Liver (tissue), 9 donors: ENCODE measurements around the gene TRIM65. TPM values are rescaled to one million over a fixed set of nuclear protein-coding genes. Genes with fewer than 3 reads are reported as not detected.

Experiments used
- DNase-seq: peaks from one replicate; pipeline ENCODE4 v3.0.0-alpha.2; 2017; ENCODE audit warnings: low spot score
- H3K27ac ChIP-seq, 2 donors: one replicate each; pipeline ENCODE4 v1.7.0; 2013; ENCODE audit warnings: inconsistent platforms in 2 of 2, low read length in 2 of 2, control low read depth in 1 of 2, low read depth in 1 of 2, mild to moderate bottlenecking in 1 of 2
- H3K27me3 ChIP-seq, 4 donors: one replicate each; pipeline versions ENCODE4 v1.6.1 to v1.7.0; 2013; ENCODE audit warnings: low read length in 3 of 4, inconsistent platforms in 1 of 4, mild to moderate bottlenecking in 1 of 4, moderate library complexity in 1 of 4; ENCODE audit not compliant: control insufficient read depth in 4 of 4, insufficient read depth in 4 of 4
- H3K36me3 ChIP-seq, 4 donors: one replicate each; pipeline versions ENCODE4 v1.6.1 to v1.7.0; 2013; ENCODE audit warnings: low read length in 3 of 4, mild to moderate bottlenecking in 3 of 4, low read depth in 1 of 4, moderate library complexity in 1 of 4; ENCODE audit not compliant: control insufficient read depth in 4 of 4, insufficient read depth in 3 of 4
- H3K4me1 ChIP-seq, 4 donors: one replicate each; pipeline versions ENCODE4 v1.6.1 to v1.7.0; 2013; ENCODE audit warnings: low read length in 3 of 4, mild to moderate bottlenecking in 3 of 4, moderate library complexity in 1 of 4; ENCODE audit not compliant: control insufficient read depth in 4 of 4, insufficient read depth in 4 of 4
- H3K4me3 ChIP-seq, 3 donors: one replicate each; pipeline versions ENCODE4 v1.6.1 to v1.7.0; 2013; ENCODE audit warnings: low read length in 3 of 3, control low read depth in 1 of 3, low read depth in 1 of 3, mild to moderate bottlenecking in 1 of 3
- H3K9ac ChIP-seq, 2 donors: one replicate each; pipeline ENCODE4 v1.7.0; 2013; ENCODE audit warnings: low read length in 2 of 2, mild to moderate bottlenecking in 2 of 2, moderate library complexity in 2 of 2, control low read depth in 1 of 2, low read depth in 1 of 2
- H3K9me3 ChIP-seq, 4 donors: one replicate each; pipeline versions ENCODE4 v1.6.1 to v1.7.0; 2013; ENCODE audit warnings: low read length in 3 of 4; ENCODE audit not compliant: control insufficient read depth in 4 of 4
- ATF3 ChIP-seq: IDR thresholded peaks from 2 replicates; pipeline ENCODE4 v1.6.1; 2016; ENCODE audit warnings: antibody characterized with exemption
- CTCF ChIP-seq: fragments of 150-350 bp; IDR thresholded peaks from 2 replicates; pipeline ENCODE4 v1.5.1; 2017; ENCODE audit warnings: improper control_type of control experiment, low read depth, low read length; ENCODE audit not compliant: missing input control
- EGR1 ChIP-seq, 2 donors: IDR thresholded peaks; 2 replicates each; pipeline ENCODE4 v1.6.1; 2016 to 2018; ENCODE audit warnings: antibody characterized with exemption in 2 of 2, low read depth in 2 of 2
- FOXA1 ChIP-seq: IDR thresholded peaks from 2 replicates; pipeline ENCODE4 v1.6.1; 2016; ENCODE audit warnings: antibody characterized with exemption
- FOXA2 ChIP-seq: IDR thresholded peaks from 2 replicates; pipeline ENCODE4 v1.6.1; 2016; ENCODE audit warnings: antibody characterized with exemption
- GABPA ChIP-seq, 2 donors: IDR thresholded peaks in 1 of 2; conservative IDR thresholded peaks in 1 of 2; 2 replicates each; pipeline ENCODE4 v1.6.1; 2016; ENCODE audit warnings: antibody characterized with exemption in 2 of 2, mild to moderate bottlenecking in 1 of 2, moderate library complexity in 1 of 2
- HNF4A ChIP-seq, 2 donors: conservative IDR thresholded peaks; 2 replicates each; pipeline ENCODE4 v1.6.1; 2016; ENCODE audit warnings: antibody characterized with exemption in 2 of 2, mild to moderate bottlenecking in 2 of 2
- HNF4G ChIP-seq: IDR thresholded peaks from 2 replicates; pipeline ENCODE4 v1.6.1; 2016; ENCODE audit warnings: antibody characterized with exemption
- JUND ChIP-seq, 2 donors: IDR thresholded peaks; 2 replicates each; pipeline ENCODE4 v1.6.1; 2016; ENCODE audit warnings: antibody characterized with exemption in 2 of 2
- NR2F2 ChIP-seq: IDR thresholded peaks from 2 replicates; pipeline ENCODE4 v1.6.1; 2016; ENCODE audit warnings: antibody characterized with exemption
- RAD21 ChIP-seq, 2 donors: IDR thresholded peaks; 2 replicates each; pipeline ENCODE4 v1.6.1; 2016; ENCODE audit warnings: antibody characterized with exemption in 2 of 2, mild to moderate bottlenecking in 2 of 2
- RXRA ChIP-seq, 2 donors: IDR thresholded peaks; 2 replicates each; pipeline ENCODE4 v1.6.1; 2017 to 2018; ENCODE audit warnings: antibody characterized with exemption in 2 of 2, mild to moderate bottlenecking in 1 of 2
- SP1 ChIP-seq: IDR thresholded peaks from 2 replicates; pipeline ENCODE4 v1.6.1; 2018; ENCODE audit warnings: antibody characterized with exemption, mild to moderate bottlenecking
- TAF1 ChIP-seq: conservative IDR thresholded peaks from 2 replicates; pipeline ENCODE4 v1.6.1; 2016; ENCODE audit warnings: antibody characterized with exemption, mild to moderate bottlenecking
- YY1 ChIP-seq: IDR thresholded peaks from 2 replicates; pipeline ENCODE4 v1.6.1; 2016; ENCODE audit warnings: antibody characterized with exemption, mild to moderate bottlenecking
- WGBS: extraction: QIAGEN DNeasy Blood & Tissue Kit; methylation state at CpG from one replicate; pipeline ENCODE4 v1.1.7; 2013; 5-methylcytosine and 5-hydroxymethylcytosine counted together
- polyA plus RNA-seq, 2 donors: library from polyadenylated mRNA; stranded (reverse) in 1 of 2; unstranded in 1 of 2; fragments of 200-250 nt in 1 of 2; fragments of >200 nt in 1 of 2; fragmentation: Nextera tagmentation in 1 of 2; extraction: Ambion mirVana in 1 of 2; gene quantifications; one replicate each; pipeline versions ENCODE4 v1.2.1 to v1.2.3, GENCODE V29; 2013 to 2015
- total RNA-seq, 2 donors: library from RNA; depleted of rRNA; stranded (reverse); fragments of >200 nt; gene quantifications; one replicate each; pipeline ENCODE4 v1.2.3, GENCODE V29; 2014
- TF ChIP-seq, protein P1 (sequence below): IDR thresholded peaks from 2 replicates; pipeline ENCODE4 v1.6.1; 2016; ENCODE audit warnings: antibody characterized with exemption
- TF ChIP-seq, protein P2 (sequence below): IDR thresholded peaks from 2 replicates; pipeline ENCODE4 v1.6.1; 2016; ENCODE audit warnings: antibody characterized with exemption, mild to moderate bottlenecking
- TF ChIP-seq, protein P3 (sequence below): IDR thresholded peaks from 2 replicates; pipeline ENCODE4 v1.6.1; 2016; ENCODE audit warnings: antibody characterized with exemption
- donor health status: healthy.
- donor health status: healthy.
- donor health status: healthy.
- donor health status: healthy.
- donor health status: healthy.

Gene TRIM65
- total and polyA plus RNA-seq, 4 donors: 1.5 to 8.6 (median 6.5) TPM

GRCh38 chr17:75932852-75933251 is 36.1 kb upstream of the TRIM65 start:
- Histone ChIP-seq H3K4me1 (no peaks in the 10 kb centered on the region), H3K9ac (no peak overlapping the region), H3K4me3 (no peak overlapping the region), H3K27me3 (no peaks in the 10 kb centered on the region), H3K27ac (no peak overlapping the region), H3K9me3 (no peaks in the 10 kb centered on the region), H3K36me3 (no peaks in the 10 kb centered on the region)
- no peak for TF ChIP-seq JUND (IDR thresholded peaks at IDR 0.05)
- no peak for TF ChIP-seq YY1
- no peak for TF ChIP-seq HNF4A (conservative IDR thresholded peaks at IDR 0.05)
- TF ChIP-seq EGR1 (IDR thresholded peaks at IDR 0.05; ENCODE audit: low read depth in 2 of 2): no peak
- TF ChIP-seq TAF1: no peak
- TF ChIP-seq RAD21 (IDR thresholded peaks at IDR 0.05): no peak
- TF ChIP-seq SP1: no peak
- TF ChIP-seq, protein P1, sequence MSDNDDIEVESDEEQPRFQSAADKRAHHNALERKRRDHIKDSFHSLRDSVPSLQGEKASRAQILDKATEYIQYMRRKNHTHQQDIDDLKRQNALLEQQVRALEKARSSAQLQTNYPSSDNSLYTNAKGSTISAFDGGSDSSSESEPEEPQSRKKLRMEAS: no peak
- TF ChIP-seq GABPA (IDR thresholded peaks at IDR 0.05 in 1 of 2, conservative IDR thresholded peaks at IDR 0.05 in 1 of 2): no peak
- no peak for TF ChIP-seq FOXA2
- TF ChIP-seq HNF4G: no peak
- TF ChIP-seq FOXA1: no peak
- TF ChIP-seq CTCF: no peak
- TF ChIP-seq, protein P2, sequence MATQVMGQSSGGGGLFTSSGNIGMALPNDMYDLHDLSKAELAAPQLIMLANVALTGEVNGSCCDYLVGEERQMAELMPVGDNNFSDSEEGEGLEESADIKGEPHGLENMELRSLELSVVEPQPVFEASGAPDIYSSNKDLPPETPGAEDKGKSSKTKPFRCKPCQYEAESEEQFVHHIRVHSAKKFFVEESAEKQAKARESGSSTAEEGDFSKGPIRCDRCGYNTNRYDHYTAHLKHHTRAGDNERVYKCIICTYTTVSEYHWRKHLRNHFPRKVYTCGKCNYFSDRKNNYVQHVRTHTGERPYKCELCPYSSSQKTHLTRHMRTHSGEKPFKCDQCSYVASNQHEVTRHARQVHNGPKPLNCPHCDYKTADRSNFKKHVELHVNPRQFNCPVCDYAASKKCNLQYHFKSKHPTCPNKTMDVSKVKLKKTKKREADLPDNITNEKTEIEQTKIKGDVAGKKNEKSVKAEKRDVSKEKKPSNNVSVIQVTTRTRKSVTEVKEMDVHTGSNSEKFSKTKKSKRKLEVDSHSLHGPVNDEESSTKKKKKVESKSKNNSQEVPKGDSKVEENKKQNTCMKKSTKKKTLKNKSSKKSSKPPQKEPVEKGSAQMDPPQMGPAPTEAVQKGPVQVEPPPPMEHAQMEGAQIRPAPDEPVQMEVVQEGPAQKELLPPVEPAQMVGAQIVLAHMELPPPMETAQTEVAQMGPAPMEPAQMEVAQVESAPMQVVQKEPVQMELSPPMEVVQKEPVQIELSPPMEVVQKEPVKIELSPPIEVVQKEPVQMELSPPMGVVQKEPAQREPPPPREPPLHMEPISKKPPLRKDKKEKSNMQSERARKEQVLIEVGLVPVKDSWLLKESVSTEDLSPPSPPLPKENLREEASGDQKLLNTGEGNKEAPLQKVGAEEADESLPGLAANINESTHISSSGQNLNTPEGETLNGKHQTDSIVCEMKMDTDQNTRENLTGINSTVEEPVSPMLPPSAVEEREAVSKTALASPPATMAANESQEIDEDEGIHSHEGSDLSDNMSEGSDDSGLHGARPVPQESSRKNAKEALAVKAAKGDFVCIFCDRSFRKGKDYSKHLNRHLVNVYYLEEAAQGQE: no peak
- TF ChIP-seq, protein P3, sequence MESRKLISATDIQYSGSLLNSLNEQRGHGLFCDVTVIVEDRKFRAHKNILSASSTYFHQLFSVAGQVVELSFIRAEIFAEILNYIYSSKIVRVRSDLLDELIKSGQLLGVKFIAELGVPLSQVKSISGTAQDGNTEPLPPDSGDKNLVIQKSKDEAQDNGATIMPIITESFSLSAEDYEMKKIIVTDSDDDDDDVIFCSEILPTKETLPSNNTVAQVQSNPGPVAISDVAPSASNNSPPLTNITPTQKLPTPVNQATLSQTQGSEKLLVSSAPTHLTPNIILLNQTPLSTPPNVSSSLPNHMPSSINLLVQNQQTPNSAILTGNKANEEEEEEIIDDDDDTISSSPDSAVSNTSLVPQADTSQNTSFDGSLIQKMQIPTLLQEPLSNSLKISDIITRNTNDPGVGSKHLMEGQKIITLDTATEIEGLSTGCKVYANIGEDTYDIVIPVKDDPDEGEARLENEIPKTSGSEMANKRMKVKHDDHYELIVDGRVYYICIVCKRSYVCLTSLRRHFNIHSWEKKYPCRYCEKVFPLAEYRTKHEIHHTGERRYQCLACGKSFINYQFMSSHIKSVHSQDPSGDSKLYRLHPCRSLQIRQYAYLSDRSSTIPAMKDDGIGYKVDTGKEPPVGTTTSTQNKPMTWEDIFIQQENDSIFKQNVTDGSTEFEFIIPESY: no peak
- TF ChIP-seq ATF3: no peak
- TF ChIP-seq NR2F2: no peak
- WGBS: 89% methylated on average over 5 of the region's 5 CpGs
- no peak for DNase-seq

DNA sequence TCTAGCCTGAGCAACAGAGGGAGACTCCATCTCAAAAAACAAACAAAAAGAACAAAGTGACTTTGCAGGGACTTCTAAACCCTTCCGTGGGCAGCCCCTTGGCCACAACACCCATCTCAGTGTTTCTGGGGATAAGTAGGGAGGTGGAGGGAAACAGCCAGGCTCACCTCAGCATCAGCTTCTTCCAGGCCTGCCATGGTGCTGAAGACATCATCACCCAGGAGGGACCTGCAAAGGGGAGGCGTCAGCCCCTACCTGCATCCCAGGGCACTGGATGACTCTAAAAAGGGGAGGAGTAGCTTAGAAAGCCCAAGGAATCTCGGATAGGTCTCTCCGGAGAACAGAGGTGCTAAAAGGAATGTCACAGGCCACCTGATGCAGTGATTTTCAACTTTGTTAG is 34.3 kb upstream of the TRIM65 start:
- Histone ChIP-seq H3K9me3 (no peaks in the 10 kb centered on the region), H3K27me3 (no peaks in the 10 kb centered on the region), H3K4me3 (no peak overlapping the region), H3K27ac (no peak overlapping the region), H3K36me3 (no peaks in the 10 kb centered on the region), H3K9ac (no peak overlapping the region), H3K4me1 (no peaks in the 10 kb centered on the region)
- DNase-seq: no peak
- WGBS: 96% methylated on average over 4 of the region's 4 CpGs
- no peak for TF ChIP-seq NR2F2
- TF ChIP-seq EGR1 (IDR thresholded peaks at IDR 0.05; ENCODE audit: low read depth in 2 of 2): no peak
- TF ChIP-seq HNF4G: no peak
- TF ChIP-seq RXRA (IDR thresholded peaks at IDR 0.05): no peak
- TF ChIP-seq, protein P3: no peak
- TF ChIP-seq FOXA1: no peak
- TF ChIP-seq SP1: no peak
- no peak for TF ChIP-seq RAD21 (IDR thresholded peaks at IDR 0.05)
- TF ChIP-seq ATF3: no peak
- TF ChIP-seq CTCF: no peak
- TF ChIP-seq, protein P1: no peak
- no peak for TF ChIP-seq HNF4A (conservative IDR thresholded peaks at IDR 0.05)
- no peak for TF ChIP-seq GABPA (IDR thresholded peaks at IDR 0.05 in 1 of 2, conservative IDR thresholded peaks at IDR 0.05 in 1 of 2)
- TF ChIP-seq YY1: no peak
